ELF-1 (cell line): Measurements from ENCODE around the gene CTDSP1.

Source experiments
- DNase-seq: peaks from one replicate; pipeline ENCODE4 v3.0.0-alpha.2; 2016; ENCODE audit warnings: low read depth, low spot score

The CTDSP1 gene

GRCh38 chr2:218400167-218400929 lies 680 bp downstream of the CTDSP1 start:
- peak; percentile 50 for DNase-seq

GRCh38 chr2:218400930-218401881 lies 1.5 kb downstream of the CTDSP1 start:
- peak; percentile 41 for DNase-seq

- no peak for DNase-seq
These were observed 2.2 kb downstream of the CTDSP1 start for GRCh38 chr2:218401890-218402289.

GRCh38 chr2:218402491-218402901 lies 2.8 kb downstream of the CTDSP1 start:
- no peak for DNase-seq

- no peak for DNase-seq
These were observed 3.3 kb downstream of the CTDSP1 start for GRCh38 chr2:218402911-218403411.

- no peak for DNase-seq
These were observed 4.1 kb downstream of the CTDSP1 start for GRCh38 chr2:218403810-218404209.

- DNase-seq, result no peak
These were observed 4.8 kb downstream of the CTDSP1 start for GRCh38 chr2:218404351-218405085.

GRCh38 chr2:218405086-218405745 lies 5.5 kb downstream of the CTDSP1 start:
- DNase-seq, result no peak

- no peak for DNase-seq
These were observed 6.1 kb downstream of the CTDSP1 start for GRCh38 chr2:218405746-218406208.

GRCh38 chr2:218406209-218406948 lies 6.7 kb downstream of the CTDSP1 start:
- DNase-seq, result peak; percentile 95

- DNase-seq, result no peak
These were observed 7.4 kb downstream of the CTDSP1 start for GRCh38 chr2:218406949-218407618.

- DNase-seq, result no peak
These were observed 8.0 kb downstream of the CTDSP1 start for GRCh38 chr2:218407717-218408116.

- DNase-seq, result no peak
These were observed 18.7 kb downstream of the CTDSP1 start for GRCh38 chr2:218418321-218418716.

GRCh38 chr2:218418717-218419458 lies 19.2 kb downstream of the CTDSP1 start, which contains the start of gene VIL1:
Gene VIL1, plus strand, starts transcription at chr2:218419123. Its CDS starts 4,656 bp downstream, at chr2:218423779.
- DNase-seq, result peak; percentile 37

- DNase-seq, result no peak
These were observed 20.1 kb downstream of the CTDSP1 start for GRCh38 chr2:218419630-218420216.

- no peak for DNase-seq
These were observed 21.4 kb downstream of the CTDSP1 start for GRCh38 chr2:218421027-218421426.

- no peak for DNase-seq
These were observed 22.9 kb downstream of the CTDSP1 start for GRCh38 chr2:218422403-218423086.

GRCh38 chr2:218423584-218423983 lies 23.9 kb downstream of the CTDSP1 start:
- no peak for DNase-seq
